ENCODE results near the gene PCDHB3.
"Not testable (repeated sequence)": the region's sequence is repeated elsewhere in the genome, so short reads cannot be mapped to it uniquely, and the experiment has no call there.

The PCDHB3 gene

DNA sequence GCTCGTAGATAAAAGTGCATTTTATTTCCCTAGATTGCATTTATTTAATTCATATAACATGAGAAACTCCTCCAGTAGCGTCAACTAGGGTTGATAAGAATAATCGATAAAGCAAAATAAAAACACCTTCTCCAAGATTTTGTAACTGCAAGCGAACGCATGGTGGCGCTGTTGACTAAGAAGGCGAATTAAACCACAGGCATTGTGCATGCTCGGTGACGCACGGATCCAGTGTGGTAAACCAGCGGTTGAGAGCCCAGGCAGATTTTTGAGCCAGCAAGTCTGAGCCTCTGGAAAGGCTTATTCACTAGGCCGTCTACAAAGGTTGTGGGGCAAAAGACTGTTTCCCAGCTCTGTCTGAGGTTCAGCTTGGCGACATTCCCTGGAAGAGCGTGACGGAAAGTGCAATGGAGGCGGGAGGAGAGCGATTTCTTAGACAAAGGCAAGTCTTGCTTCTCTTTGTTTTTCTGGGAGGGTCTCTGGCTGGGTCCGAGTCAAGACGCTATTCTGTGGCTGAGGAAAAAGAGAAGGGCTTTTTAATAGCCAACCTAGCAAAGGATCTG lies at the start of gene PCDHB3:
PCDHB3 (plus strand) TSS at position 231 of the 563 bp plus-strand sequence; CDS start at position 408, 177 bp downstream.
- peak in 1 of 2 donors; percentile 9 for DNase-seq

- no peak for DNase-seq
These were observed 49.4 kb upstream of the PCDHB3 start, which contains the start of gene PCDHB1 for GRCh38 chr5:141050622-141051520. PCDHB1 (plus strand) TSS chr5:141051374; CDS start chr5:141051471, 97 bp downstream.

GRCh38 chr5:141051521-141051866 lies 48.8 kb upstream of the PCDHB3 start:
- DNase-seq, result no peak

- no peak for DNase-seq
These were observed 22.4 kb upstream of the PCDHB3 start for GRCh38 chr5:141077826-141078225.

GRCh38 chr5:141082228-141082627 lies 18.0 kb upstream of the PCDHB3 start:
- DNase-seq, result no peak

DNA sequence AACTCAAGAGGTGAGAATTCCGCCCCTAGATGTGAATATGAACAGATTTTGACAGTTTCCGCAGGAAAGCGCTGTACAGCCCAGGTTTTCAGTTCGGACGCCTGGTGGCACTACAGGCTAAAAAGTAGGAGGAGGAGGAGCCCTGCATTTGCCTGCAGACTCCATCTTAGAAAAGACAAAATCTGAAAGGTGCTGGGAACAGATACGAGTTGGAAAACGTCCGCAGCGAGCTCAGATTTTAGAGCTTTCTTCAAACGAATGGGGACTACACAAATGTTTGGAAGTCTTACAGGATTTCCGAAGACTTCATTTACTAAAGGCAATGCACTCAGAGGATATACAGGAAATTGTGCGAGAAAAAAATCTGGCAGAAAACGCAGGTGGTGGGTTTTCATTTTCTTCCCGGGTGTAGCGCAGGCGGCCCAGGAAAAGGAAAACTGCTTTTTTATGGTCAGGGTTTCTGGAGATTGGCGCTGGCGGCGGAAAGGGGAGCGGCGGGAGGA lies 15.7 kb upstream of the PCDHB3 start:
- peak; percentile 26 to 49 for DNase-seq

- no peak for DNase-seq
These were observed 5.6 kb upstream of the PCDHB3 start, which contains the start of gene PCDHB2 for GRCh38 chr5:141094481-141095262. PCDHB2 (plus strand) TSS chr5:141094615; CDS start chr5:141094791, 176 bp downstream.

DNA sequence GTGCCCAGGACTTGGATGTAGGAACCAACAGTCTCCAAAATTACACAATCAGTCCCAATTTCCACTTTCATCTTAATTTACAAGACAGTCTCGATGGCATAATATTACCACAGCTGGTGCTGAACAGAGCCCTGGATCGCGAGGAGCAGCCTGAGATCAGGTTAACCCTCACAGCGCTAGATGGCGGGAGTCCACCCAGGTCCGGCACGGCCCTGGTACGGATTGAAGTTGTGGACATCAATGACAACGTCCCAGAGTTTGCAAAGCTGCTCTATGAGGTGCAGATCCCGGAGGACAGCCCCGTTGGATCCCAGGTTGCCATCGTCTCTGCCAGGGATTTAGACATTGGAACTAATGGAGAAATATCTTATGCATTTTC lies 5.0 kb upstream of the PCDHB3 start:
- no peak for DNase-seq

GRCh38 chr5:141096181-141096580 lies 4.1 kb upstream of the PCDHB3 start:
- DNase-seq, result not testable (repeated sequence)

GRCh38 chr5:141096586-141096985 lies 3.7 kb upstream of the PCDHB3 start:
- DNase-seq, result not testable (repeated sequence)

- DNase-seq, result no peak
These were observed 786 bp downstream of the PCDHB3 start for GRCh38 chr5:141101059-141101458.

- not testable (repeated sequence) for DNase-seq
These were observed 1.8 kb downstream of the PCDHB3 start for GRCh38 chr5:141102070-141102469.

DNA sequence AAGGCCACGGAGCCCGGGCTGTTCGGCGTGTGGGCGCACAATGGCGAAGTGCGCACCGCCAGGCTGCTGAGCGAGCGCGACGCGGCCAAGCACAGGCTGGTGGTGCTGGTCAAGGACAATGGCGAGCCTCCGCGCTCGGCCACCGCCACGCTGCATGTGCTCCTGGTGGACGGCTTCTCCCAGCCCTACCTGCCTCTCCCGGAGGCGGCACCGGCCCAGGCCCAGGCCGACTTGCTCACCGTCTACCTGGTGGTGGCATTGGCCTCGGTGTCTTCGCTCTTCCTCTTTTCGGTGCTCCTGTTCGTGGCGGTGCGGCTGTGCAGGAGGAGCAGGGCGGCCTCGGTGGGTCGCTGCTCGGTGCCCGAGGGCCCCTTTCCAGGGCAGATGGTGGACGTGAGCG lies 2.2 kb downstream of the PCDHB3 start:
- DNase-seq, result not testable (repeated sequence)

GRCh38 chr5:141105350-141105749 lies 5.1 kb downstream of the PCDHB3 start:
- no peak for DNase-seq

GRCh38 chr5:141119250-141119649 lies 19.0 kb downstream of the PCDHB3 start:
- no peak for DNase-seq

DNA sequence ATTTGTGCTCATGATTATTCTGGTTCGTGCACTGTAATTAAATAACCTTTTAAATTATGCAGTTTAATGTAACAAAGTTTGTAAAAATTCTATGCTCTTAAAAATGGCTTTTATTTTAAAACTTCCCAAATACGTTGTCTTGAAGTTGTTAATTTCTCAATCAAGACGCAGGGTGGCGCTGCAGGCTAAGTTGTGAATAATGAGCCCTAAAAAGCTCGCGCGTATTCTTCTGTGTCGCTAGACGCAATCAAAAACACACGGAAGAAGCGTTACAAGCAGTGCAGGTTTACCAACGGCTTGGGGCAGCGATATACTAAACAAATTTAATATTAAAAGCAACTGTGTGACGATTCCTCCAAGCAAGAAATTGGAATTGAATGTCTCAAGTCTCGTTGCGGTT lies 21.3 kb downstream of the PCDHB3 start, which contains the start of gene PCDHB4:
PCDHB4 (plus strand) TSS at position 256 of the 400 bp plus-strand sequence. CDS start 181 bp downstream, outside the sequence.
- DNase-seq, result no peak

DNA sequence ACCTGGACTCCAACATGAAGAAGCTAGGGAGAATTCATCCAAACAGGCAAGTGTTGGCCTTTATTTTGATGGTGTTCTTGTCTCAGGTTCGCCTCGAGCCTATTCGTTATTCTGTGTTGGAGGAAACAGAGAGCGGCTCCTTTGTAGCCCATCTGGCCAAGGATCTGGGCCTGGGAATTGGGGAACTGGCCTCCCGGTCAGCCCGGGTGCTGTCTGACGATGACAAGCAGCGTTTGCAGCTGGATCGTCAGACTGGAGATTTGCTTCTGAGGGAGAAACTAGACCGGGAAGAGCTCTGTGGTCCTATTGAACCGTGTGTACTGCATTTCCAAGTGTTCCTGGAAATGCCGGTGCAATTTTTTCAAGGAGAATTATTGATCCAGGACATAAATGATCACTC lies 21.7 kb downstream of the PCDHB3 start:
- DNase-seq, result no peak

GRCh38 chr5:141123396-141124135 lies 23.3 kb downstream of the PCDHB3 start:
- DNase-seq, result not testable (repeated sequence)

DNA sequence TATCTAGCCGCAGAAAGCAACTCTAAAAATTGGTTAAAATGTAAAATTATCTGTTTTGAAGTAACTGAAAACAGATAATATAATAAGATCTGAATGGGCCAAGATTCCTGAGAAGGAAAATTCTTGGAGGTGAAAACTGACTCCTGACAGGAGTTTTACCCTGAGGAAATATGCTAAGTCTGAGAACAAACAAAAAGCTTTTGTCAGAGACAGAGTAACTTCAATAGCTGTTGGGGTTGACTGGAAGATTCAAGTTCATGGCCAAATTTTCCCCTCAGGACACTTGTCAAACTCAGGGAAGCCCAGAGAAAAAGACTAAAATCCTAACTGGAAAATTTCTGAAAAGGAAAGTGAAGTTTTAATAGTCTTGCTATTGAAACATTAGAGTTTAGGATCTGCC lies 27.0 kb downstream of the PCDHB3 start:
- DNase-seq, result no peak

- no peak for DNase-seq
These were observed 34.9 kb downstream of the PCDHB3 start, which contains the start of gene PCDHB5 for GRCh38 chr5:141135030-141135717. PCDHB5 (plus strand) TSS chr5:141135206; CDS start chr5:141135435, 229 bp downstream.

DNA sequence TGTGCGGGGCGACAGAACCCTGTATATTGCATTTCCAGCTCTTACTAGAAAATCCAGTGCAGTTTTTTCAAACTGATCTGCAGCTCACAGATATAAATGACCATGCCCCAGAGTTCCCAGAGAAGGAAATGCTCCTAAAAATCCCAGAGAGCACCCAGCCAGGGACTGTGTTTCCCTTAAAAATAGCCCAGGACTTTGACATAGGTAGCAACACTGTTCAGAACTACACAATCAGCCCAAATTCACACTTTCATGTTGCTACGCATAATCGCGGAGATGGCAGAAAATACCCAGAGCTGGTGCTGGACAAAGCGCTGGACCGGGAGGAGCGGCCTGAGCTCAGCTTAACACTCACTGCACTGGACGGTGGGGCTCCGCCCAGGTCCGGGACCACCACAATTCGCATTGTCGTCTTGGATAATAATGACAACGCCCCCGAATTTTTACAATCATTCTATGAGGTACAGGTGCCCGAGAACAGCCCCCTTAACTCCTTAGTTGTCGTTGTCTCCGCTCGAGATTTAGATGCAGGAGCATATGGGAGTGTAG lies 35.5 kb downstream of the PCDHB3 start:
- no peak for DNase-seq
